GM18505 (cell line): ENCODE data around the gene CYP1A1.
"Not testable (repeated sequence)": the region's sequence is repeated elsewhere in the genome, so short reads cannot be mapped to it uniquely, and the experiment has no call there.

Experiments
- ATAC-seq: cut with Tn5 transposase; IDR thresholded peaks from one replicate; pipeline ENCODE4 v1.9.1; 2021; ENCODE audit not compliant: unreplicated experiment
- POLR2A ChIP-seq: IDR thresholded peaks from 4 replicates; pipeline ENCODE4 v1.6.1; 2011; ENCODE audit warnings: borderline replicate concordance; ENCODE audit not compliant: insufficient read depth, insufficient read length; ENCODE audit errors: extremely low read depth

Gene CYP1A1

DNA sequence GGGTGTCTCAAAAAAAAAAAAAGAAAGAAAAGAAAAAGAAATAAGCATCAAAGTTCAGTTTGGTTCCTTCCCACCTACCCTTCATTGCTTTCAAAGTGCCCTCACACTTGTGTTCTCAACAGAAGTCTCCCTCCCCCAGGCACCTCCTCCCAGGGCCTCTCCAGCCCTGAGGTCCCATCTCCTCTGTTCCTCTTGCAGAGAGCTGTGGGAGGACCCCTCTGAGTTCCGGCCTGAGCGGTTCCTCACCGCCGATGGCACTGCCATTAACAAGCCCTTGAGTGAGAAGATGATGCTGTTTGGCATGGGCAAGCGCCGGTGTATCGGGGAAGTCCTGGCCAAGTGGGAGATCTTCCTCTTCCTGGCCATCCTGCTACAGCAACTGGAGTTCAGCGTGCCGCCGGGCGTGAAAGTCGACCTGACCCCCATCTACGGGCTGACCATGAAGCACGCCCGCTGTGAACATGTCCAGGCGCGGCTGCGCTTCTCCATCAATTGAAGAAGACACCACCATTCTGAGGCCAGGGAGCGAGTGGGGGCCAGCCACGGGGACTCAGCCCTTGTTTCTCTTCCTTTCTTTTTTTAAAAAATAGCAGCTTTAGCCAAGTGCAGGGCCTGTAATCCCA lies 29.4 kb upstream of the CYP1A1 start:
- no peak for ATAC-seq
- no peak for TF ChIP-seq POLR2A

DNA sequence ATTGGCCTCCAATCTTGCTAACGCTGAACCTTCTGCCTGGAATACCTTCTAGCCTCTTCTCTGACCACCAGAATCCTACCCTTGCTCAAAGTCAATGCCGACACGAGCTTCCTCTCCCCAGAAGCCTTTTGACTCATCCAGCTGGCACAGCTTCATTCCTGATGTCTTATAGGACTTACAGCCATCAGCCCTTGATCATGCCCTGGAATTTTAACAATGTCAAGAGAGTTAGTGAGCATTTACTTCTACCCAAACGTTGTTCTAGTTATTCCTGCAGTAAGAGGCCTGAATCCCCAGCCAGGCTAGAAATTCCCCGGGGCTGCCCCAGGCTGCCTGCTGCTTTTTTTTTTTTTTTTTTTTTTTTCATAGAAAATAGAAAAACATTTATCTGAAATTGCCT lies 27.2 kb upstream of the CYP1A1 start:
- TF ChIP-seq POLR2A, result no peak
- ATAC-seq, result no peak

DNA sequence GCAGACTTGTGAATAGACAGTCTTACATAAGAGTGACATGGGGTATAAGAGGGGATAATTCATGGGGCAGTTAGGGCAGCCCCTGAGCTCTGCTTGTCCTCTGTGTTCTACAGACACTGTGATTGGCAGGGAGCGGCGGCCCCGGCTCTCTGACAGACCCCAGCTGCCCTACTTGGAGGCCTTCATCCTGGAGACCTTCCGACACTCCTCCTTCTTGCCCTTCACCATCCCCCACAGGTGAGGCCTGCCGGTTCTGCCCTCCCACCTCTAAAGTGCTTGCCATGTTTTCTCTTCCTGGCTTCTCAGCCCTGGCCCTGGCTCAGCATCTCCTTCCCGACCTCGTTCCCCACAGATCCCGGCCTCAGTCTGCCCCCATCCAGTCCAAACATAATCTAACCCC lies 26.7 kb upstream of the CYP1A1 start:
- no peak for TF ChIP-seq POLR2A
- no peak for ATAC-seq

DNA sequence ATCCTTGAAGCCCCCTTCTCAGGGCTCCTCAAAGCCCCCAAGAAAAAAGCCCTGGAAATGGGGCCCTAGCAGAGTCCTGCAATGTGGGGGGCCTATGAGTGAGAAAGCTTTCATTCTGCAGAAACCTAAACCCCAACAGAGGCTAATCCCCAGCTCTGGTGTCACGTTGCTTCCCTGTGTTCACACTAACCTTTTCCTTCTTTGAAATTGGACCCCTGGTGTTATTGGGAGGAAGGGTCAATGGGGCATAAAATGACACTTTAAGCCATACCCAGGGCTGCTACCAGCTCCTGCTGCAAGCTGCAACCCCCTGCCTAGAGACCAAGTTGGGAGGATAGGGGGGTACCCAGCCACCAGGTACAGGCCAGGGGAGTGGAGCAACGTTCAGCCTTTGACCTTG lies 25.4 kb upstream of the CYP1A1 start:
- TF ChIP-seq POLR2A, result no peak
- no peak for ATAC-seq

DNA sequence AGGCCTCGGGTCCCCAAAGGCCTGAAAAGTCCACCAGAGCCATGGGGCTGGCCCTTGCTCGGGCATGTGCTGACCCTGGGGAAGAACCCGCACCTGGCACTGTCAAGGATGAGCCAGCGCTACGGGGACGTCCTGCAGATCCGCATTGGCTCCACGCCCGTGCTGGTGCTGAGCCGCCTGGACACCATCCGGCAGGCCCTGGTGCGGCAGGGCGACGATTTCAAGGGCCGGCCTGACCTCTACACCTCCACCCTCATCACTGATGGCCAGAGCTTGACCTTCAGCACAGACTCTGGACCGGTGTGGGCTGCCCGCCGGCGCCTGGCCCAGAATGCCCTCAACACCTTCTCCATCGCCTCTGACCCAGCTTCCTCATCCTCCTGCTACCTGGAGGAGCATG lies 24.5 kb upstream of the CYP1A1 start:
- no peak for ATAC-seq
- no peak for TF ChIP-seq POLR2A

DNA sequence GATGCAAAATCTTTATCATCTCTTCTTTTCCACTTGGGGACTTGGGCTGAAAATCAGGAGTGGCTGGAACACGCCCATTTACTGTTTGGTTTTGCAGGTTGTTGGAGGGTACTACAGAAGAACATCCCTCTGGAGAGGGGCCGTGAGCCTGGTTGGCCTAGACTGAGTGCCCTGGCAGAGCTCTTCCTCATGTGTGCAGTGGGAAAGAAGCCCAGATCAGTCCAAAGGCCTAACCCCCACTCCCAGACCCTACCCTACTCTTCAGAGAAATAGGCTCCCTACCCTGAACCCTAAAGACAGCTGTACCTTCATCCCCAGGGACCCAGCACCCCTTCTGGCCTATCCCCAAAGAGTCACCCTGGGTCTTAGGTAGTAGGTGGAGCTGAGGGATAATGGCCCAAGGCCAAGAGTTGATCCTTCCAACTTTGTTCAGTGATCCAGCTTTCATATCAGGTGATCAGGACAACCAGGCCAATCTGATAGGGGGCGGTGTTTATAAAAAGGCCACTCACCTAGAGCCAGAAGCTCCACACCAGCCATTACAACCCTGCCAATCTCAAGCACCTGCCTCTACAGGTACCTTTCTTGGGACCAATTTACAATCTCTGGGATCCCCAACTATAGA lies 23.1 kb upstream of the CYP1A1 start, which contains the start of gene CYP1A2:
Gene CYP1A2 (plus strand): TSS at position 524 of the 625 bp plus-strand sequence. CDS start 894 bp downstream, outside the sequence.
- TF ChIP-seq POLR2A, result no peak
- ATAC-seq, result no peak

DNA sequence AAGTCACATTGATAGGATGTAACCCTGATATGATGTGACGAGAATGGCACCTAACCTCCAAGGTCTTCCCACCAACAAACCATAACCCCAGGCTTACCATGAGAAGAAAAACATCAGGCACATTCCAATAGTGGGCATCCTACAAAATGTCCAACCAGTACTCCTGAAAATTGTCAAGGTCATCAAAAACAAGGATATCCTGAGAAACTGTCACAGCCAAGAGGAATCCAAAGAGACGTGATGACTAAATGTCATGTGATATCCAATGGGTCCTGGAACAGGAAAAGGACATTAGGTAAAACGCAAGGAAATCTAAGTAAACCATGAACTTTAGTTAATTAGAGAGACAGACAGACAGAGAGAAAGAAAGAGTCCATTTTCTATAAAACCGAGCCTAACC lies 21.1 kb upstream of the CYP1A1 start:
- no peak for ATAC-seq
- no peak for TF ChIP-seq POLR2A

DNA sequence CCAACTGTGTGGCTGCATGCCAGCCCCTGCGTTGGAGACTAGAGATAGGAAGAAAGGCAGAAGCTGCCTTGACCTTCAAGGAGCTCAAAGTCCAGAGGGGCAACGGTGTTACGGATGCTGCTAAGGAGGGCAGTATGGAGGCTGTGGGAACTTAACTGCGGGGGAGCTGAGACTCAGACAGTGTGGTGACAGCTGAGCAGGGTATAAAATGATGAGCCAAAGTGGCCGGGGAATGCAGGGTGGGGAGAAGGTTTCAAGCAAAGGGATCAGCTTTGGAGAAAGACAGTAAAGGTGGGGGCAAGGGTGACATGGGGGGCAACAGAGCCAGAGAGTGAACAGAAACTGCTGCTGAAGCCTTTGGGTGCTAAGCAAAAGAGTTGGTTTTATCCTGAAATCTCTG lies 17.1 kb upstream of the CYP1A1 start:
- ATAC-seq, result no peak
- no peak for TF ChIP-seq POLR2A

DNA sequence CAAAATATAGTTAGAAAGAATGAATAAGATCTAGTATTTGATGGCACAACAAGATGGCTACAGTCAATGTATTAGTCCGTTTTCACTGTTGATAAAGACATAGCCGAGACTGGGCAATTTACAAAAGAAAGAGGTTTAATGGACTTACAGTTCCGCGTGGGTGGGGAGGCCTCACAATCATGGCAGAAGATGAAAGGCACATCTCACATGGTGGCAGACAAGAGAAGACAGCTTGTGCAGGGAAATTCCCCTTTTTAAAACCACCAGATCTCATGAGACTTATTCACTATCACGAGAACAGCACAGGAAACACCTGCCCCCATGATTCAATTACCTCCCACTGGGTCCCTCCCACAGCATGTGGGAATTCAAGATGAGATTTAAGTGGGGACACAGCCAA lies 12.9 kb upstream of the CYP1A1 start:
- ATAC-seq, result not testable (repeated sequence)

DNA sequence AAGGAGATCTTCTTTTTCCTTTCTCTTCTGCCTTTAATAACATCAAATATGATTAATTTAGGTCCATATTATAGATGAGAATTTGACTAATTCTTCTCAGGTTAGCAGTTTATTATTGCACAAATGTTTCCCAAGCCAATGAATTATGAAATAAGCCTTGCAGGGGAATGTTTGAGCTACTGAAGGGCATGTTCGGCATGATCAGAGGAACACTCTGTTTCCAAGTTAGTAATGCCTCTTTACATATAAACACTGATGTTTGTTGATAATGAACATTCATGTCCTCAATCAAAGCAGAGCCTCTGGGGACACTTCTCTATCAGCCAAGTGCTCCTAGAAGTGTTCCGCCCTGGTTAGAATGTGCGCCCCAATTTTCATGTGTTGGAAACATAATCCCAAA lies 10.0 kb upstream of the CYP1A1 start:
- ATAC-seq, result no peak
- no peak for TF ChIP-seq POLR2A

DNA sequence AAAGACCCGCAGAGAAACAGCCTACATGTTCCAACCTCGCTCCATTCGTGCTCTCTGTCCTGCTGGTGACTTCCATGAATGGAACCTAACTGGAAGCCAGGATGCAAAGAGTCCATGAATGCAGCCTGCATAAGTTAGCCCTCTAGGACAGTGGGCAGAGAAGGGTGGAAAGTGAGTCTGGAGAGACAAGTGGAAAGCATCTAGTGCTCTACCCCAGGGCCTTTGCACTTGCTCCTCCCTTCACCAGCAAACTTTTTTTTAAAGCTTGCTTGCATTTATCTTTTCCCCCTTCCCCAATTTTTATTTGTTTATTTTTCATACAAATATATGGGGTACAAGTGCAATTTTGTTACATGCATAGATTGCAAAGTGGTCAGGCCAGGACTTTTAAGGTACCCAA lies 7.9 kb upstream of the CYP1A1 start:
- TF ChIP-seq POLR2A, result no peak
- no peak for ATAC-seq

DNA sequence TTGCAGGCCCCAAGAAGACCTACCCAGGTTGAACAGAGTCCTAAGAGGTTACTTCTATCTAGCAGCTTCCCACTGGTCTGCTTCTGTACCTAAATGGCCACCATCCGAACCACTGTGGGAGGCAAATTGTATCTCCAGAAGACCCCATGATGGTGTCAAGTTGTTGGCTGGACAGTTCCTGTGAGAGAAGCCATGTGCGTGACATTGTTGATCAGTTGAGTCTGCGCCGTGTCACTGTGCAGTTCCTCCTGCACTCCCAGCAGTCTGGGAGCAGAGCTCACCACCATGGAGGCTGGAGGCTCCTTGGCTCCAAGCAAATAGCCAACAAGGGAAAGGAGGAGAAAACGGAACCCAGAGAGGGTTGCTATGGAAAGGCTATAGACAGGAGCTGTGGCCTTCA lies 7.5 kb upstream of the CYP1A1 start:
- TF ChIP-seq POLR2A, result no peak
- ATAC-seq, result no peak

DNA sequence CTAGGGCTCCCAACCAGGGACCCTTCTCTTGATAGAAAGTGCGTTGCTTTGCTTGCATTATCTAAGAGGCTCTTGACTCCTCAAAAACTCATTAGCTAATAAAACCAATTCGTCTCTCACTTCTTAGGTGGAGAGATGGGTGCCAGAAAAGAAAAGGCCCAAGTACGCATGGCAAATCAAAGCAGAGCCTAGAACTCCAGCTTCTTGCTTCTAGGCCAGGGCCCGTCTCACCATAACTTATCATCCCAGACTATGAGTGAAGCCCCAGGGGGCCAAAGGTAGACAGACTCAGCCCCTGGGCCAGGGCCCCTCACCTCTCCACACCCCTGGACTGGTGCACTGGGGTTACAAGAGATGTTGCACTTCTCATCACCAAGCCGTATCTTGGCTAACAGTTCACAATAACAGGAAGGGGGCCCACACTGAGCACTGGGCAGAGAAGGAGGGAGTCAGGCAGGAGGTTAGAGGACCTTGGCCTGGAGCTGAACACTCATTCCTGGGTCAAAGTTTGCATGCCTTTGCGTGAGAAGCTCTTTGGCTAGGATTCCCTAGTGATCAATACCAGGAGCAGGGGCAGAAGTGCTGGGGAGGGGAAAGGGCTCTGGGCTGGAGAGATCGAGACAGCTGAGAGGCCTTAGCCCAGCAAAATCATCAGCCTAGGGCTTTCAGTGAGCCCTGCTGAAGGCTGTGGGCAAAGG lies 5.4 kb upstream of the CYP1A1 start:
- TF ChIP-seq POLR2A, result no peak
- no peak for ATAC-seq

DNA sequence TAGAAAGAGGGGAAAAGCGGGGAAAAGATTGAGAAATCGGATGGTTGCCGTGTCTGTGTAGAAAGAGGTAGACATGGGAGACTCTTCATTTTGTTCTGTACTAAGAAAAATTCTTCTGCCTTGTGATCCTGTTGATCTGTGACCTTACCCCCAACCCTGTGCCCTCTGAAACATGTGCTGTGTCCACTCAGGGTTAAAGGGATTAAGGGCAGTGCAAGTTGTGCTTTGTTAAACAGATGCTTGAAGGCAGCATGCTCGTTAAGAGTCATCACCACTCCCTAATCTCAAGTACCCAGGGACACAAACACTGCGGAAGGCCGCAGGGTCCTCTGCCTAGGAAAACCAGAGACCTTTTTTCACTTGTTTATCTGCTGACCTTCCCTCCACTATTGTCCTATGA lies 4.0 kb upstream of the CYP1A1 start:
- not testable (repeated sequence) for ATAC-seq

DNA sequence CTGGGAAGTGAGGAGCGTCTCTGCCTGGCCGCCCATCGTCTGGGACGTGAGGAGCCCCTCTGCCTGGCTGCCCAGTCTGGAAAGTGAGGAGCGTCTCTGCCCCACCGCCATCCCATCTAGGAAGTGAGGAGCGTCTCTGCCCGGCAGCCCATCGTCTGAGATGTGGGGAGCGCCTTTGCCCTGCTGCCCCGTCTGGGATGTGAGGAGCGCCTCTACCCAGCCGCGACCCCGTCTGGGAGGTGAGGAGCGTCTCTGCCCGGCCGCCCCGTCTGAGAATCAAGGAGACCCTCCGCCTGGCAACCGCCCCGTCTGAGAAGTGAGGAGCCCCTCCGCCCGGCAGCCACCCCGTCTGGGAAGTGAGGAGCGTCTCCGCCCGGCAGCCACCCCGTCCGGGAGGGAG lies 3.4 kb upstream of the CYP1A1 start:
- ATAC-seq, result not testable (repeated sequence)
